IPS DF 6.9 (cell line): ENCODE results near the gene RBM47.

Source experiments
- DNase-seq: peaks from one replicate; pipeline ENCODE4 v3.0.0-alpha.2; 2013; ENCODE audit warnings: low read depth, low spot score
- H3K27ac ChIP-seq: one replicate; pipeline ENCODE4 v1.5.1; 2013; ENCODE audit warnings: low read length, control low read depth
- H3K27me3 ChIP-seq: 2 replicates; pipeline ENCODE4 v1.6.1; 2013; ENCODE audit warnings: mild to moderate bottlenecking, low read length; ENCODE audit not compliant: control insufficient read depth, insufficient read depth
- H3K36me3 ChIP-seq: 2 replicates; pipeline ENCODE4 v1.6.1; 2013; ENCODE audit warnings: low read length; ENCODE audit not compliant: control insufficient read depth, insufficient read depth
- H3K4me1 ChIP-seq: 2 replicates; pipeline ENCODE4 v1.6.1; 2013; ENCODE audit warnings: low read length; ENCODE audit not compliant: control insufficient read depth, insufficient read depth
- H3K4me3 ChIP-seq: 2 replicates; pipeline ENCODE4 v1.5.1; 2013; ENCODE audit warnings: mild to moderate bottlenecking, low read length
- H3K9me3 ChIP-seq: 2 replicates; pipeline ENCODE4 v1.6.1; 2013; ENCODE audit warnings: low read length, inconsistent platforms; ENCODE audit not compliant: control insufficient read depth, insufficient read depth
- WGBS: extraction: QIAGEN DNeasy Blood & Tissue Kit; methylation state at CpG from one replicate; pipeline ENCODE4 v1.1.7; 2013; ENCODE audit warnings: mixed read lengths, missing lambda C conversion rate; ENCODE audit not compliant: insufficient read length, insufficient coverage; 5-methylcytosine and 5-hydroxymethylcytosine counted together

Gene RBM47

GRCh38 chr4:40388239-40388638, 241.4 kb downstream of the RBM47 start:
- Histone ChIP-seq H3K4me1 (no peaks in the 10 kb centered on the region), H3K4me3 (no peak overlapping the region), H3K36me3 (no peaks in the 10 kb centered on the region), H3K27me3 (no peaks in the 10 kb centered on the region), H3K9me3 (no peaks in the 10 kb centered on the region), H3K27ac (no peak overlapping the region)
- DNase-seq, result no peak
- no CpG with 5 or more reads among the region's 6 CpGs for WGBS

- H3K4me1 ChIP-seq, result peaks cover 1% of the 10 kb centered on the region; the same call in 1 of the 2 replicates
- no peak for DNase-seq
- no peaks in the 10 kb centered on the region for H3K9me3 ChIP-seq
- no peaks in the 10 kb centered on the region for H3K27me3 ChIP-seq
- H3K27ac ChIP-seq, result no peak overlapping the region
- no CpG with 5 or more reads among the region's 5 CpGs for WGBS
- H3K36me3 ChIP-seq, result no peaks in the 10 kb centered on the region
- no peak overlapping the region for H3K4me3 ChIP-seq
Measured at GRCh38 chr4:40380647-40381046, 249.0 kb downstream of the RBM47 start.

- Histone ChIP-seq H3K9me3 (no peaks in the 10 kb centered on the region), H3K4me1 (peaks cover 1% of the 10 kb centered on the region; the same call in 1 of the 2 replicates), H3K27ac (no peak overlapping the region), H3K4me3 (no peak overlapping the region), H3K36me3 (no peaks in the 10 kb centered on the region), H3K27me3 (no peaks in the 10 kb centered on the region)
- no peak for DNase-seq
- no CpG with 5 or more reads among the region's 3 CpGs for WGBS
Measured at GRCh38 chr4:40379248-40379647, 250.4 kb downstream of the RBM47 start.

- Histone ChIP-seq H3K9me3 (no peaks in the 10 kb centered on the region), H3K4me1 (peaks cover 1% of the 10 kb centered on the region; the same call in 1 of the 2 replicates), H3K27me3 (no peaks in the 10 kb centered on the region), H3K27ac (no peak overlapping the region), H3K4me3 (no peak overlapping the region), H3K36me3 (no peaks in the 10 kb centered on the region)
- no peak for DNase-seq
- WGBS, result no CpG with 5 or more reads among the region's 2 CpGs
Measured at GRCh38 chr4:40378619-40379018, 251.0 kb downstream of the RBM47 start.

GRCh38 chr4:40377512-40378365, 251.9 kb downstream of the RBM47 start:
- no peaks in the 10 kb centered on the region for H3K36me3 ChIP-seq
- peaks cover 1% of the 10 kb centered on the region; the same call in 1 of the 2 replicates for H3K4me1 ChIP-seq
- no peak overlapping the region for H3K4me3 ChIP-seq
- DNase-seq, result no peak
- H3K27me3 ChIP-seq, result no peaks in the 10 kb centered on the region
- no CpG with 5 or more reads among the region's 7 CpGs for WGBS
- H3K9me3 ChIP-seq, result no peaks in the 10 kb centered on the region
- no peak overlapping the region for H3K27ac ChIP-seq

GRCh38 chr4:40375620-40376019, 254.0 kb downstream of the RBM47 start:
- Histone ChIP-seq H3K27me3 (no peaks in the 10 kb centered on the region), H3K4me3 (no peak overlapping the region), H3K27ac (no peak overlapping the region), H3K36me3 (no peaks in the 10 kb centered on the region), H3K9me3 (no peaks in the 10 kb centered on the region), H3K4me1 (peaks cover 1% of the 10 kb centered on the region; the same call in 1 of the 2 replicates)
- WGBS, result no CpG with 5 or more reads among the region's 2 CpGs
- DNase-seq, result no peak

GRCh38 chr4:40375095-40375494, 254.6 kb downstream of the RBM47 start:
- no peak overlapping the region for H3K4me3 ChIP-seq
- H3K36me3 ChIP-seq, result no peaks in the 10 kb centered on the region
- H3K27me3 ChIP-seq, result no peaks in the 10 kb centered on the region
- peaks cover 1% of the 10 kb centered on the region; the same call in 1 of the 2 replicates for H3K4me1 ChIP-seq
- WGBS, result no CpG with 5 or more reads among the region's 10 CpGs
- H3K9me3 ChIP-seq, result no peaks in the 10 kb centered on the region
- H3K27ac ChIP-seq, result no peak overlapping the region
- DNase-seq, result no peak

- Histone ChIP-seq H3K9me3 (no peaks in the 10 kb centered on the region), H3K4me3 (no peak overlapping the region), H3K27me3 (no peaks in the 10 kb centered on the region), H3K36me3 (no peaks in the 10 kb centered on the region), H3K27ac (no peak overlapping the region), H3K4me1 (no peaks in the 10 kb centered on the region)
- DNase-seq, result no peak
- WGBS, result no CpG with 5 or more reads among the region's 3 CpGs
Measured at GRCh38 chr4:40373636-40374035, 256.0 kb downstream of the RBM47 start.
